HG03095 (cell line): ENCODE data around the gene CNTNAP2.

Experiments used
- ATAC-seq: cut with Tn5 transposase; IDR thresholded peaks from one replicate; pipeline ENCODE4 v1.9.1; 2021; ENCODE audit warnings: moderate library complexity; ENCODE audit not compliant: unreplicated experiment

Gene CNTNAP2

DNA sequence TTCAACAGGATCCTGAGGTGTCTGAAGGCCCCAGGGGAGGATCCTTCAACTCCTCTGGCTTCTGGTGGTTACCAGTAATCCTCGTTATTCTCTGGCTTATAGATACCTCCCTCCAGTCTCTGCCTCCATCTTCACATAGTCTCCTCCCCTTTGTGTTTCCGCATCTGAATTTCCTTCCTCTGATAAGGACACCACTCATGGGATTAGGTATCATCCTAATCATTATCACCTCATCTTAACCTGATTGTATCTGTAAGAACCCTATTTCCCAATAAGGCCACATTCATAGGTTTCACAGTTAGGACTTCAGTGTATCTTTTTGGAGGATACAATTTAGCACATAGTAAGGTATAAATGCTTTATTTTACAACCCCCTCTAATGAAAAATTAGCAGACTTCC, 1189.2 kb downstream of the CNTNAP2 start:
- no peak for ATAC-seq

DNA sequence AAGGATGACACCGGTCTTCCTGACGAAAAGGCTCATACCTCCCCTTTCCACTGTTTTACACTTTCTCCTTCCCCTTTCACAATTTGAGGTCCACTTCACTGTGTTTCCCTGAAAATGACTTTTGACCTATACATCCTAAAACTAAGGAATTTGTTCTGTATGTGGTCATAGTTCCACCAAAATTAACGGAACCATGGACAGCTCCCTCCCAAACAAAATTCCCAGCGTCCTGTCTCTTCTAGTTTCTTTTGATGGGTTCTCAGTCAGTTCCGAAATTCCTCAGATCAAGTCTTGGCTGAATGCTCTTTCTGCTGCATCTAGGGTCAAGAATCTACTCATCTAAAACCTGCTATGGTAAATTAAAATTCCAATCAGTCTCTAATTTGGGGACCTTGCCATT, 1191.9 kb downstream of the CNTNAP2 start:
- no peak for ATAC-seq

DNA sequence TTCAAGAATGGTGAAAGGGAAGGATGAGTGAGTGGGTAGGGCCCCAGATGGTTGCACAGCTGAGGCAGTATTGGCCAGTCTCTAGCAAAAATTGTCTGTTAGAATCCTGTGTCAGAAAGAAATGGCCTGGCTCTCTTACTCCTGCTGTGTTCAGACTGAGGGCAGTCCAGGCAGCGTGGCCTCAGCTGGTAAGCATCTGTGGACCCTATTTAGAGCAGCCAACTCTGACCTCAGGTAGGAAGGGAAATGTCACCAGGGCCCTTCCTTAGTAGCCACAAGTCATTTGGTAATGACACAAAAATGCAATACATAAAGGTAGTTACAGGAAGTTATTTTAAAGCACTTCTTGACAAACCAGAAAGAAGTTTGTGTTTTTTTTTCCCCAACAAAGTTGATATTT, 1194.7 kb downstream of the CNTNAP2 start:
- ATAC-seq = no peak

DNA sequence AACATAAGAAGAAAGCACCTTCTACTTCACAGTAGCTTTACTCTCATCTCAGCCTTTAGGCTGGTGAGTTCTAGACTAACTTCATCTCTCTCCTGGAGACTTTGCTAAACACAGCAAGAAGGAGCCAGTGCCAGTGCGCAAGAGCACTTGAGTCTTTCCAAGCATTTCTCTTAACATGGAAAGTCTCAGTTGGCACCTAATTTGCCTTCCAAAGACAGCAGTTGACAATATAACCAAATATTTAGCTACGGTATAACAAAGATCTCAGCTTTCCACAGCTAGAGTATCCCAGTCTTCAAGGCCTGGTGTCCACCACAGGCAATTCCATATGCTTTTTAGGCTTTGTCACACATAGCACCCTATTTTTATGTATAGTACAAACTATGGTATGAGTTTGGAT, 1204.9 kb downstream of the CNTNAP2 start:
- no peak for ATAC-seq

DNA sequence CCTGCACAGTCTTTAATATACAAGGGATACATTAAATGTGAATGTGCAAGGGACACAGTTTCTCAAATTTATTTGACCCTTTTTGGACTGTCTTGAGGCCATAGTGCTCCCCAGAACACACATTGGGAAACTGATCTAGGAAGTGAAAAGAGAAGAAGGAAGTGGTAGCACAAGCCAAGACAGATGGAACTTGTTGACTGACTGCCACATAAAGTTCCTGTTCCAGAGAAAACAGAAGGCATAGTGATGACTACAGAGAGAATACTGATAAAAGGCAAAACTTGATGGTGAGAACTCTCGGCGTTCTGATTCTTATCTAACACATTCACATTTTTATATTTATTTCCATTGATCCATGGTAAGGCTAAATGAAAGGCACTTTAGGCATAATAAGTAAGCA, 1216.4 kb downstream of the CNTNAP2 start:
- ATAC-seq = no peak

DNA sequence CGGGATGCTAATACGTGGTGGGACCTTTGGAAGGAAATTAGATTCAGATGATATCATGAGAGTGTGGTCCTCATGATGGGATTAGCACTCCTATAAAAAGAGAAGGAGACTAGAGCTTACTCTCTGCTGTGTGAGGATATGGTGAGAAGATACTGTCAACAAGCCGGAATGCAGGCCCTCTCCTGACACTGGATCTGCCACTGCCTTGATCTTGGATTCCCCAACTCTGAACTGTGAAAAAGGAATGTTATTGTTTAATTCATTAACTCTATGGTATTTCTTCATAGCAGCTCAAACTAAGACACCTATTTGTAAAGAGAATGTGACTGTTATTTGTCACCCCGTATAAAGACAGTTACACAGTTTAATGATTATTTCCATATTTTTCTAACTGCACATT, 1246.5 kb downstream of the CNTNAP2 start:
- no peak for ATAC-seq

DNA sequence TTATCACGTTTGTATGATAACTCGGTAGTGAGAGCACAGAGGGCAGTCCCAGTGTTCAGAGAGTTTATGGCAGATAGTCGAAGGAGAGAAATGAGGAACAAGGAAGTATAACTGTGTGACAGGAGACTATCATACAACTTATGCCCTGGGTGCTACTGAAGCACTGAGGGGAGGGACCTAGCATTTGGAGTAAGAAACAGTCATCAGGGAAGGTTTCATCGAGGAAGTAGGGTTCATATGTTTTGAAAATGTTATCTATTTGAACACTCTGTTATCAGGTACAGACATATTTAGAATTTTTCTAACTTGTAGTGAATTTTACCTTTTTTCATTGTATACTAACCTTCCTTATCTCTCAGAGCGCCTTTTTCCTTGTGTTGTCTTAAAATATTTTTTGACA, 1259.6 kb downstream of the CNTNAP2 start:
- ATAC-seq = no peak

DNA sequence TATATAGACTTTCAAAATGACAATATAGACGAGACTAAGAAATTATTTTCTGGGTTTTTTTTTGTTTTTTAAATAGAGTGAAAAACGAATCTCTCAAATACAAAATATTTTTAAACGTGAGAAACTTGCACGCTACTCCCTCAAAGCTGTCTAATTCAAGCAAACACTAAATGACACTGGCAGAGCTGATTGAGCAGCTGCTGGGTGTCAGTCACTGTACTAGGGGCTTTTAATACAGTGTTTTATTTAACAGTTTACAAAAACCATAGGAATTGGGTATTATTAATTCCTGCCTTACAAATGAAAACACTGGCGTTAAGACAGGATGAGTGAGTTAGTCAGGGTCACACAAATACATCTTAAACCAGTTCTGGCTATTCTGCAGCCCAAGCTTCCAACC, 1264.3 kb downstream of the CNTNAP2 start:
- ATAC-seq = no peak

DNA sequence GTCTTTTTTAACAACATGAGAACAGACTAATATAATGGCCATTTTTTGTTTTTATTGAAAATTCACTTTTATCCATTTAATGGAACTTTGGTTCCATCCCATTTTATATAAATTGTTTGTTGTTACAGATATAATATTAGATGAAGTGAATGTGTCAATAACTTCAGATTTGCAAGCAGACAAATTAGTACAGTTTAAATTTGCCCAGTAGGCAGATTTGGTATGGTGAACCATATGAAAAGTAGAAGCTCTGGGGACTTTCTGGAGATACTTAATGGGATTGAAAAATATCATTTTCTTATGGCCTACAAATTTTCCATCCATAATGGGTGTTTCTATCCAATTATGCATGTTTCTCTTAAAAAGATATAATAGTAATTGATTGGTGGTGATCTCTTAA, 1277.7 kb downstream of the CNTNAP2 start:
- ATAC-seq = no peak

DNA sequence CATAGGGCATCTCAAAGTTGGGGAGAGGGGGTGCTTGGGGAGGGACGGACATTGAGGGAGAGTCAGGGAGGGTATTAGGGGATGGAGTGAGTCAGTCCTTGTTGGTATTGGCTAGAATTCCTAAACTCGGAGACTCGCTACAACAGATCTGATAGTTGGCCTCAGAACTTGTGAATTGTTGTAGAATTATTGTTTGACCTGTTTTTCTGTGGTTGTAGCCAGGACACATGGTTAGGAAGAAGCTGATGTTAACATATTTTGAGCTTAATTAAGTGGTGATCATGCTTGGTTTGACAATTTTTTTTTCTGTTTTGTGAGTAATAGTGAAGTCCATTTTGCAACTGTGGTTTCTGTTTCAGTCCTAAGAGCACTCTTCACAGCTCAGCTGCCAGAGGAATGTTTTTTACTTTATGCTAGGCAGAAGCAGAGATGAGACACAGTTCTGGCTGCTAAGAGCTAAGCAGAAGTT, 1283.7 kb downstream of the CNTNAP2 start:
- no peak for ATAC-seq

DNA sequence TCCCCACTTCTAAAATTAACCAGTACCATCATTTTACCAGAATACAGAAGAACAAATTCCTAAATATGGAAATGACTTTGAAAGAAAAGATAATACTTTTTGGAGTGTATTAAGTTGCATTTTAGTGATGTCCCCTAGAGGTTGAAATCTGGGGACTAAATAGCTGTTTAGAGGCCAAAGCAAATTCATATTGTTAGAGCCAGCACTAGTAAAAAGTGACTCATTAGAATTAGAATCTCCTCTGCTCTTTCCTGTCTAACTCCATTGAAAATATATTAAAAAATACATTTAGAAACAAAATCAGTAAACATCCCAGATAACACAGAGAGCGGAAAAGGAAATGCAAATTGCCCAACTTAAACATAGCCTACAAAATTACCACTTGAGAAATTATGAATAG, 1284.3 kb downstream of the CNTNAP2 start:
- no peak for ATAC-seq

DNA sequence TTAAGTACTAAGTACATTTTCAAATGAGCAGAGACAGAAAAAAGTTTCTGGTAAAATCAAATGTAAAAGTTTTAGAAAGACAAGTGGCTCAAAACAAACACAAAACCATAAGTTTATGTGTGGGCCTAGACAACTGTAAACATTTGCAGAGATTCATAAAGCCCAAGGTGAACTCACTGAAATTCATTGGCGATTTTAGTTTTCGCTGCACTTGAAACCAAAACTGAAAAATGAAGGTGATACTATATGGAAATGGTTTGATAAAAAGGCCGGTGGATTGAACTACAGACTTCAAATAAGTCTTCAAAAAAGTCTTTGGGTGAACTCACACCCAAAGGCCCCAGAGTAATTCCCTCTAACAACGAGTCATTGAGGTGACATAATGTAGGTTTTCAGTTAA, 1289.0 kb downstream of the CNTNAP2 start:
- no peak for ATAC-seq

DNA sequence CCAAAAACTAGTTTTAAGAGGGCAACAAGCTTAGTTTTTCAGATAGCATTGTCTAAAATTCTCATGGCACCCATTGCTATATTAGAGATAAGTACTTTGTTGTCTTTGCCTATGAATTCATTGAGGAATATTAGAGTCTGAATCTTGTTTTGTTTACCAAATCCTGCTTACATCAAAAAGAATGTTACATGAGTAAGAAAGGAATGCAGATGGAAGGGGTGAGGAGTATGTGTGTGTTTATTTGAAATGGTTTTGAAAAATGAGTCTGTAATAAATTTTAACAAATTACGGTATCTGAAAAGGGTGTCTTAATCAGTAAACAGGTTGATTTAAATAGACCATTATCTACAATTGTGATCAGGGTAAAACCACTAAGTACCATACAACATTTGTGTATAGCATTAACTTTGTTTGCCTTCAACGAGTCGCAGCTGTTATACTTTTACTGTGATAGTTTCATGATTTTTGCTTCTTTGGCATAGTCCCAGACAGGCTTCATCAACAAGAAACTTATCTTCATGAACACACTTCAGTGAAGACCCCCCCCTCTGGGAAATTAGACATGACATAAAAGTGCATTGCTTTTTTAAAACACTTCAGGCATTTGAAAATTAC, 1290.0 kb downstream of the CNTNAP2 start:
- ATAC-seq = no peak

DNA sequence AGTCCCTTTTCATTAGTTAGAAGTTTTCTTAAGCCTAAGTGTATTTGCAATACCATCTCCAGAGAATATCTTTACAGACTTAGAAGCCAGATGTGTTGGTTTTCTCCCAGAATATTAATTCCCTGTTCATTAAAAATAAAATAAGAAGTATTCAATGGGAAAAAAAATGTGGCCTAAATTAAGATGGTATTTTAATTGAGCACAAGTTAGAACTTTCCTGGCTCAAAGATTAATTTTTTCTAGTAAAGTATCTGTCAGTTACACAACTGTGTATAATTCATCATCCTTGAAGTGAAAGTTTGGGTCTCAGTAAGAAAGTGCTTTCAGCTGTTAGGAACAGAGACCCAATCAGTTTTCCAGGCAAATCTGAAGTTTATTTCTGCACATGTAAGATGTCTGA, 1294.5 kb downstream of the CNTNAP2 start:
- ATAC-seq = no peak

DNA sequence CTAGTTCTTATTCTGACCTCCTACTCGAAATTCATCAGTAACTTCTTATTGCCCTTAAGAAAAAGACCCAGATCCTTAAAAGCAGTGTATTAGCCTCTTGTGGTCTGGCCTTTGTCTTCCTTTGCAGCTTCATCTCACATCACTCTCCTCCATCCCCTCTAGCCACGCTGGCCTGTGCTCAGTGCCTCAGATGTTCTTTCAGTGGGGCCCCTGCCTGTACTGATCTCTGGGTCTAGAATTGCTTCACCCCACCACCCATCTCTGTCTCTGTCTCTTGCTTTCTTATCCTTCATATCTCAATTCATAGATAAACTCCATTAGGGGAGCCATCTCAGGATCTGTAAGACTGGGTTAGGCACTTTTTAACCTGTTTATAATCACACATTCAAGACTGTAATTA, 1295.5 kb downstream of the CNTNAP2 start:
- no peak for ATAC-seq

DNA sequence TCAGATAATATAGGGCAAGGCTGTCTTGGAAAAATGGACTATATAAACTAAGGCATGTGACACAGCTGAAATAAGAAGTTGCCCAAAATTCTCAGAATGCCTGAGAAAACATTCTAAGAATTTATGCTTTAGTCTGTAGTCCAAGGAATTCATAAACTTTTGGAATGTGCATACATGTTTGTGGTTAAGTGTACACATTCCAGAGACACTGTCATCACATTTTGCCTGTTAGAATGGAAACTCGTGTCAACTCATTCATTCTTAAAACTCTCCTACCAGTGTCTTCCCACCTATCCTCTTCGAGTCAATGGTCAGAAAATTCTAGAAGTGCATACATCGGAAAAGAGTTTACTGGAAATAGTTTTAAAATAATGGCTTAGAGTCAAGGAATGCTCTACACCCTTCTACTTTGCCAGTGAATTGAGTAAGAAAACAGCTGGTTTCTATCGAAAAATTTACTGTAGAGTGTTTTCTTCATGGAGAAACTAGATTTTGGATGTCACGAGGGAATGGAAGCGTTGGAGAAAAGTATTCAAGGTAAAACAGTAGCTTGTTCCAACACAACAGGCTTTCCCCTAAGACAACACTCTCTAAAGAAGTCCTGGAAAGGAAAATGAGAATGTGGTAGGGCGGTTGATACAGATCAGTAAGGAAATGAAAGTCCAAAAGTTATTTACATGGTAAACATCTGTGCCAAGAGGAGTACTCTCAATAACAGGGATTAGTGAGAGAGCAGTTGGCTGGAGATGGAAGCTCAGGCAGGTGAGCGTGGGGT, 1296.4 kb downstream of the CNTNAP2 start:
- no peak for ATAC-seq

DNA sequence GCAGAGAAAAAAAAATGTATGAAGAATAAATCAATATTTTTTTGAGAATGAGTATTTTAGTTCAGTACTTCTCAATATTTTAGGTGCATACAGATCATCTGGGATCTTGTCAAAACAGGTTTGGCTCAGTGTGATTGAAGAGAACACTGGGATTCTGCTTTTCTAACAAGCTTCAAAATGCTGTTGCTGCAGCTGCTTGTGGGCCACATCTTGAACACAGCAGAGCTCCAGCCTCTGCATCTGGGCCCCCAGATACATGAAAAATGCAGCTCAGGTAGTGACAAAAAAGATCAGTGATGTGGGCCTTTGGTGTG, 1296.9 kb downstream of the CNTNAP2 start:
- ATAC-seq = no peak

DNA sequence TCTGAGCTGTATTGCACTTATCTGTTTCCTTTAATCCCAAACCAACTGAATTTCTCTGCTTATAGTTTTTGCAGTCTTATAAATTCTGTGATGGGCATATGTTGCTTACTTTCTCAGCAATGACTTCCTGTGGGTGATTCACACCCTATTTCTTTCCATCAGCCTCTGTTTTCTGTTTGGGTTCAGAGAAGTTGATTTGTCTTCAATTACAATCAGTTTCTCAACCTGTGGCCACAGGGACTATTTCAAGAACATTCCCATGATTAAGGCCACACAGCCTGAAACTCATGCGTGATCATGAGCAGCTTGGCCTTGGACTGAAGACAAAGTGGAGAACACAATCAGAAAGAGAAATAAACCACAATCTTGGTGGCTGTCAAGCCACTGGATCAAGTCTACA, 1299.4 kb downstream of the CNTNAP2 start:
- no peak for ATAC-seq

DNA sequence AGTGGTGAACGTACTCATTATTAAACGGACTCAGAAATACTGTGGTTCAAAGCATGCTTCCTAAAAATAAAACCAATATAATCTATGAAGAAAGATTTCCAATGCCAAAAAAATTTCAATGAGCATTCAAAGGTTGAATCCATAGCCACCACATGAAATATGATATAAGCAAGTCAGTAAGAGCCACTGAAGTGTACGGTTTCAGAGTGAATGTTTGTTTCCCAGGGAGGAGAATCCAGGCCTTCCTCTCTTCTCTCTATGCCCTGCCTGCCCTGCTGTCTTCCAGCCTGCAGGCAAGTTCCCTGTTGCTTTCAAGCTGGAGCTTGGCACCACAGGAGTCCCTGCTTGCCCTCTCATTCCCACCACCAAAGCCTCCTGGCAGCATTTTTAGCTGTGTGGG, 1302.4 kb downstream of the CNTNAP2 start:
- no peak for ATAC-seq

DNA sequence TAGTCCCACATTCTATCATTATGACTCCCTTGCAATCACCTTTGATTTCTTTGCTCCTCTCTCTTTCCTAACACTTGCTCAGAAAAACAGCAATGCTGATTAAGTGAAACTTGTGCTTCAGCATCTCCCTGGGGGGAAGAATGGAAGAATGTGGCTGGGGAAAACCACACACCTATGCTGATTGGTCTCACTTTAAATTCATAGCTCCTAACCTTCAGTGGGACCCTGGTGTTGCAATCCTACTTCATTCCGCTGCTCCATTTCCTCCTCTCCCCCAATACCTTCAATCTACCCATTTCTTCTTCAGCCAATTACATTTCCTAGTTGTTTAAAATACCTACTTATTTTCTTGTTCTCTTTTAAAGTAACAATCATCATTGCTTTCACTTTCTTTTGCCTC, 1307.3 kb downstream of the CNTNAP2 start:
- ATAC-seq = no peak

DNA sequence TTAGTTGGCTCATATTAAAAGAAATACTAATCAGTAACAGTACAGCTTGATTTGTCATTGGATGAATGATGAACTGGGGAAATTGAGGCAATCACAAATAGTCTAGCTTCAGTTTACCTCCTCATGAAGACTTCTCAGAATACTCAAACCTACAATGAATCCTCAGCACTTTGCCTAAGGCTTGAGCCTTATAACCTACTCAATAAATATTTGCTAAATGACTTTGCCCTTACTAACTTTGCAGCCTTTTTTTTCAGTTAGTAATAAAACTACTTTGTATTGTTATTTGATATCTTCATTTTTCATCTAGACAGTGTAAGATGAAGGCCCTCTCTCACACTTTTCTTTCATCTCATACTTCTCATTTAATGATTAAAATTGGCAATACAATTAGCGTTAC, 1311.5 kb downstream of the CNTNAP2 start:
- ATAC-seq = no peak

DNA sequence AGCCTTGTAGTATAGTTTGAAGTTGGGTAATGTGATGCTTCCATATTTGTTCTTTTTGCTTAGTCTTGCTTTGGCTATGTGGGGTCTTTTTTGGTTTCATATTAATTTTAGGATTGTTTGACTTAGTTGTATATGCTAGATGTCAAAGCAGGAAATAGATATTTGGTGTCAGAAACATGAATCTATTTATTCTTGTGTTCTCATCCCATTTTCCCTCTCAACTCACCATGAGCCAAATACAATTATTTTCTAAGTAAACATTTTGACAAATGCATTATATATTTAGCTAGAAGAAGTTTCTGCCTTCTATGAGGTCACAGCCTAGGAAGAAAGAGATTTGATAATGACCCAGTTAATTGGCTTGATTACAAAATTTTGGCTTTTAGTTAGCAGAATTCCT, 1313.4 kb downstream of the CNTNAP2 start:
- no peak for ATAC-seq

DNA sequence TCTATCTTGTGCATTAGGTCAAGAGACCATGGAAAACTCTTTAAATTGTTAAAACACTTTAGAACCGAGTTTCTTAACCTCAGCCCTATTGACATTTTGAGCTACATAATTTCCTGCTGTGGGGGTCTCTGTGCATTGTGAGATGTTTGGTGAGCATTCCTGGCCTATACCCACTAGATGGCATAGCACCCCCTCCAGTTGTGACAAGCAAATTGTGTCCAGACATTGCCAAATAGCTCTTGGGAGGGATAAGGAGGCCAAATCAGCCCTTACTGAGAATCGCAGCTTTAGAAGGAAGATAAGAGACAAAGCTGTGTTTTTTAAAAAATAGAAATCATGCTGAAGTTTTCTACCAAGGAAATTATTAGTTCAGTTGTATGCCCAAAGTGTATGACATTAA, 1315.5 kb downstream of the CNTNAP2 start:
- no peak for ATAC-seq
